B cell (primary cell): ENCODE results near the gene SEMA7A.

Experiments used
- EZH2 ChIP-seq: IDR thresholded peaks from 2 replicates; pipeline ENCODE4 v1.6.1; 2012; ENCODE audit warnings: borderline replicate concordance, low read depth, mild to moderate bottlenecking, moderate library complexity, low read length; ENCODE audit not compliant: insufficient read depth, poor library complexity, severe bottlenecking
- TF ChIP-seq, protein P1 (sequence below): fragments of 200-600 bp; IDR thresholded peaks from one replicate; pipeline ENCODE4 v1.8.0; 2022; ENCODE audit warnings: antibody characterized with exemption, mild to moderate bottlenecking

- no peak for TF ChIP-seq EZH2
- TF ChIP-seq, protein P1, sequence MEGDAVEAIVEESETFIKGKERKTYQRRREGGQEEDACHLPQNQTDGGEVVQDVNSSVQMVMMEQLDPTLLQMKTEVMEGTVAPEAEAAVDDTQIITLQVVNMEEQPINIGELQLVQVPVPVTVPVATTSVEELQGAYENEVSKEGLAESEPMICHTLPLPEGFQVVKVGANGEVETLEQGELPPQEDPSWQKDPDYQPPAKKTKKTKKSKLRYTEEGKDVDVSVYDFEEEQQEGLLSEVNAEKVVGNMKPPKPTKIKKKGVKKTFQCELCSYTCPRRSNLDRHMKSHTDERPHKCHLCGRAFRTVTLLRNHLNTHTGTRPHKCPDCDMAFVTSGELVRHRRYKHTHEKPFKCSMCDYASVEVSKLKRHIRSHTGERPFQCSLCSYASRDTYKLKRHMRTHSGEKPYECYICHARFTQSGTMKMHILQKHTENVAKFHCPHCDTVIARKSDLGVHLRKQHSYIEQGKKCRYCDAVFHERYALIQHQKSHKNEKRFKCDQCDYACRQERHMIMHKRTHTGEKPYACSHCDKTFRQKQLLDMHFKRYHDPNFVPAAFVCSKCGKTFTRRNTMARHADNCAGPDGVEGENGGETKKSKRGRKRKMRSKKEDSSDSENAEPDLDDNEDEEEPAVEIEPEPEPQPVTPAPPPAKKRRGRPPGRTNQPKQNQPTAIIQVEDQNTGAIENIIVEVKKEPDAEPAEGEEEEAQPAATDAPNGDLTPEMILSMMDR = no peak
Observed at GRCh38 chr15:74403588-74403919, 30.2 kb downstream of the SEMA7A start.
